ENCODE results near the gene AHNAK. TPM values are rescaled to one million over a fixed set of nuclear protein-coding genes. Genes with fewer than 3 reads are reported as not detected.
"Not testable (repeated sequence)": the region's sequence is repeated elsewhere in the genome, so short reads cannot be mapped to it uniquely, and the experiment has no call there.

AHNAK gene
- total RNA-seq, 1 donor from 2014 or later: 15.9 TPM

- DNase-seq (ENCODE audit: low spot score in 2 of 2) (no peak), FAIRE-seq (no peak)
These were observed 7.3 kb upstream of the AHNAK start for GRCh38 chr11:62553839-62554361.

- DNase-seq (ENCODE audit: low spot score in 2 of 2): peak in 1 of 2 donors; percentile 26
- no peak for FAIRE-seq
These were observed 6.7 kb upstream of the AHNAK start for GRCh38 chr11:62553080-62553838.

- no peak for FAIRE-seq
- no peak for DNase-seq (ENCODE audit: low spot score in 2 of 2)
These were observed 6.0 kb upstream of the AHNAK start for GRCh38 chr11:62552485-62553079.

GRCh38 chr11:62550478-62550877 is 3.9 kb upstream of the AHNAK start:
- not testable (repeated sequence) for DNase-seq (ENCODE audit: low spot score in 2 of 2)

GRCh38 chr11:62548545-62549335 is 2.1 kb upstream of the AHNAK start:
- FAIRE-seq (no peak), DNase-seq (ENCODE audit: low spot score in 2 of 2) (peak in 1 of 2 donors; percentile 30)

More at GRCh38 chr11:62550478-62550877, 3.9 kb upstream of the AHNAK start:
- not testable (repeated sequence) for FAIRE-seq

GRCh38 chr11:62547691-62548281 is 1.2 kb upstream of the AHNAK start:
- DNase-seq (ENCODE audit: low spot score in 2 of 2) (peak in 1 of 2 donors; percentile 24), FAIRE-seq (no peak)

- DNase-seq (ENCODE audit: low spot score in 2 of 2) (peak in 1 of 2 donors; percentile 44), FAIRE-seq (no peak)
These were observed 471 bp upstream of the AHNAK start for GRCh38 chr11:62546929-62547625.

GRCh38 chr11:62545437-62546243 is 966 bp downstream of the AHNAK start:
- DNase-seq (ENCODE audit: low spot score in 2 of 2): peak; percentile 75 to 80
- no peak for FAIRE-seq

- FAIRE-seq: no peak
- DNase-seq (ENCODE audit: low spot score in 2 of 2): peak in 1 of 2 donors; percentile 49
These were observed 1.8 kb downstream of the AHNAK start for GRCh38 chr11:62544581-62545436.

GRCh38 chr11:62543680-62544444 is 2.7 kb downstream of the AHNAK start:
- FAIRE-seq (no peak), DNase-seq (ENCODE audit: low spot score in 2 of 2) (no peak)

- no peak for FAIRE-seq
- peak; percentile 74 to 79 for DNase-seq (ENCODE audit: low spot score in 2 of 2)
These were observed 3.6 kb downstream of the AHNAK start for GRCh38 chr11:62542750-62543567.

GRCh38 chr11:62542111-62542745 is 4.4 kb downstream of the AHNAK start:
- FAIRE-seq (no peak), DNase-seq (ENCODE audit: low spot score in 2 of 2) (peak in 1 of 2 donors; percentile 29)

GRCh38 chr11:62540804-62541701 is 5.6 kb downstream of the AHNAK start:
- no peak for DNase-seq (ENCODE audit: low spot score in 2 of 2)
- no peak for FAIRE-seq

GRCh38 chr11:62539238-62539925 is 7.2 kb downstream of the AHNAK start:
- DNase-seq (ENCODE audit: low spot score in 2 of 2): no peak
- FAIRE-seq: no peak

Data from frontal cortex (tissue), 4 donors.